ENCODE results near the gene RRBP1.

The RRBP1 gene

GRCh38 chr20:17669306-17669931 lies 12.6 kb downstream of the RRBP1 start:
- H3K4me1 ChIP-seq (ENCODE audit: insufficient read depth, low read length, poor library complexity, severe bottlenecking) = peaks cover 72% of the 10 kb centered on the region
- no peaks in the 10 kb centered on the region for H3K36me3 ChIP-seq (ENCODE audit: insufficient read depth, low read length)
- peaks cover 79% of the 10 kb centered on the region for H3K79me2 ChIP-seq (ENCODE audit: insufficient read depth, low read length)
- no peaks in the 10 kb centered on the region for H3K9me2 ChIP-seq (replicated peaks; ENCODE audit: low read depth, low read length)
- H3F3A ChIP-seq (ENCODE audit: low read depth) = peaks cover 15% of the 10 kb centered on the region
- H3K4me2 ChIP-seq (ENCODE audit: low read depth, low read length, poor library complexity, severe bottlenecking) = no peak overlapping the region
- TF ChIP-seq, protein P1, sequence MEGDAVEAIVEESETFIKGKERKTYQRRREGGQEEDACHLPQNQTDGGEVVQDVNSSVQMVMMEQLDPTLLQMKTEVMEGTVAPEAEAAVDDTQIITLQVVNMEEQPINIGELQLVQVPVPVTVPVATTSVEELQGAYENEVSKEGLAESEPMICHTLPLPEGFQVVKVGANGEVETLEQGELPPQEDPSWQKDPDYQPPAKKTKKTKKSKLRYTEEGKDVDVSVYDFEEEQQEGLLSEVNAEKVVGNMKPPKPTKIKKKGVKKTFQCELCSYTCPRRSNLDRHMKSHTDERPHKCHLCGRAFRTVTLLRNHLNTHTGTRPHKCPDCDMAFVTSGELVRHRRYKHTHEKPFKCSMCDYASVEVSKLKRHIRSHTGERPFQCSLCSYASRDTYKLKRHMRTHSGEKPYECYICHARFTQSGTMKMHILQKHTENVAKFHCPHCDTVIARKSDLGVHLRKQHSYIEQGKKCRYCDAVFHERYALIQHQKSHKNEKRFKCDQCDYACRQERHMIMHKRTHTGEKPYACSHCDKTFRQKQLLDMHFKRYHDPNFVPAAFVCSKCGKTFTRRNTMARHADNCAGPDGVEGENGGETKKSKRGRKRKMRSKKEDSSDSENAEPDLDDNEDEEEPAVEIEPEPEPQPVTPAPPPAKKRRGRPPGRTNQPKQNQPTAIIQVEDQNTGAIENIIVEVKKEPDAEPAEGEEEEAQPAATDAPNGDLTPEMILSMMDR (conservative IDR thresholded peaks at IDR 0.05; ENCODE audit: low read length) = no peak
- TF ChIP-seq EZH2phosphoT487 (IDR thresholded peaks at IDR 0.05; ENCODE audit: borderline replicate concordance) = no peak
- H4K20me1 ChIP-seq (ENCODE audit: insufficient read depth, low read length, poor library complexity, severe bottlenecking) = peaks cover 23% of the 10 kb centered on the region
- no peaks in the 10 kb centered on the region for H3K9me3 ChIP-seq (ENCODE audit: insufficient read depth, low read depth, low read length)
- no peak overlapping the region for H3K4me3 ChIP-seq (ENCODE audit: low read length, poor library complexity, severe bottlenecking)
- H3K27me3 ChIP-seq (ENCODE audit: insufficient read depth, low read length, poor library complexity, severe bottlenecking) = no peaks in the 10 kb centered on the region
- no peak overlapping the region for H2AFZ ChIP-seq (ENCODE audit: low read length)
- H3K9ac ChIP-seq (ENCODE audit: low read depth, low read length, poor library complexity, severe bottlenecking) = no peak overlapping the region

DNA sequence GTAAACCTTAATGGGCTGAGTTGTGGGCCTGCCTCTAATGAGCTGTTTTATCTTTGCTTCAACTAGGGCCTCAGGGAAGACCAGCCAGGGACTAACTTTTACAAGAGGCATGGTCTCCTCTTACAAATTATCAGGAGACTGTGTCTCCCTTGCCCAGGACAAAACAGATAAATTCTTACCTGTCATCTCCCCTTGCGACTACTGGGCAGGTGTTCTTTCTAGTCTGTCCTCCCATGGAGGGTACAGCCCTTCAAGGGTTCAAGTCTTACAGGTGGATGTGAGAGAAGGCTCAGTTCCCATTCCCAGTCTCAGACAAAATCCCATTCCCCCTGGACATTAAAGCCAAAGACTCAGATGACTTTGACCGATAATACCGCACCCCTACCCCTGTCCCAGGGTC lies 13.6 kb downstream of the RRBP1 start:
- no peak for TF ChIP-seq EZH2phosphoT487 (IDR thresholded peaks at IDR 0.05; ENCODE audit: borderline replicate concordance)
- H3K9me2 ChIP-seq (replicated peaks; ENCODE audit: low read depth, low read length) = no peaks in the 10 kb centered on the region

DNA sequence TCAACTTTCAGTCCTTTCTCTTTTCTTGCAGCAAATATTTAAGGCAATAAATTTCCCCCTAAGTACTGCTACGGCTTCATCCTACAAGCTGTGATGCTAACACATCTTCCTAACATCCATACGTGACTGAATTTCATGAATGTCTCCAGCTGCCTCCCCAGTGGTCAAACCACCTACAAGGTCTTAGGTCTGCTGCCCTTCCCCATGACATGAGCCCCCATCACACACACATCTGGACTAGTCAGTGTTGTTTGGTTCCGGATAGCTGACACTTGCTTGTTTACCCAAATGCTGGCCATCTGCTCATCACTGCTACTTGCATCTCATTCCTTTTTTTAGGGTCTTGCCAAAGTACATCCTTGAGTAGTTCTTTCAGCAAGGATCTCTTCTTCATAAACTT lies 14.6 kb downstream of the RRBP1 start:
- H3K4me2 ChIP-seq (ENCODE audit: low read depth, low read length, poor library complexity, severe bottlenecking) = no peak overlapping the region
- H3K4me3 ChIP-seq (ENCODE audit: low read length, poor library complexity, severe bottlenecking) = no peak overlapping the region
- H3K79me2 ChIP-seq (ENCODE audit: insufficient read depth, low read length) = peaks cover 79% of the 10 kb centered on the region
- peaks cover 19% of the 10 kb centered on the region for H4K20me1 ChIP-seq (ENCODE audit: insufficient read depth, low read length, poor library complexity, severe bottlenecking)
- H3K36me3 ChIP-seq (ENCODE audit: insufficient read depth, low read length) = no peaks in the 10 kb centered on the region
- TF ChIP-seq, protein P1 (conservative IDR thresholded peaks at IDR 0.05; ENCODE audit: low read length) = no peak
- no peak for TF ChIP-seq EZH2phosphoT487 (IDR thresholded peaks at IDR 0.05; ENCODE audit: borderline replicate concordance)
- no peaks in the 10 kb centered on the region for H3K27me3 ChIP-seq (ENCODE audit: insufficient read depth, low read length, poor library complexity, severe bottlenecking)
- H3K4me1 ChIP-seq (ENCODE audit: insufficient read depth, low read length, poor library complexity, severe bottlenecking) = peaks cover 88% of the 10 kb centered on the region
- no peaks in the 10 kb centered on the region for H3K9me2 ChIP-seq (replicated peaks; ENCODE audit: low read depth, low read length)
- H2AFZ ChIP-seq (ENCODE audit: low read length) = no peak overlapping the region
- H3K9me3 ChIP-seq (ENCODE audit: insufficient read depth, low read depth, low read length) = no peaks in the 10 kb centered on the region
- H3F3A ChIP-seq (ENCODE audit: low read depth) = peaks cover 15% of the 10 kb centered on the region
- H3K9ac ChIP-seq (ENCODE audit: low read depth, low read length, poor library complexity, severe bottlenecking) = no peak overlapping the region

More for the DNA sequence above, 13.6 kb downstream of the RRBP1 start:
- no peaks in the 10 kb centered on the region for H3K36me3 ChIP-seq (ENCODE audit: insufficient read depth, low read length)
- H4K20me1 ChIP-seq (ENCODE audit: insufficient read depth, low read length, poor library complexity, severe bottlenecking) = peaks cover 22% of the 10 kb centered on the region
- no peaks in the 10 kb centered on the region for H3K27me3 ChIP-seq (ENCODE audit: insufficient read depth, low read length, poor library complexity, severe bottlenecking)
- no peaks in the 10 kb centered on the region for H3K9me3 ChIP-seq (ENCODE audit: insufficient read depth, low read depth, low read length)
- no peak overlapping the region for H3K9ac ChIP-seq (ENCODE audit: low read depth, low read length, poor library complexity, severe bottlenecking)
- H3K4me2 ChIP-seq (ENCODE audit: low read depth, low read length, poor library complexity, severe bottlenecking) = no peak overlapping the region
- H3K79me2 ChIP-seq (ENCODE audit: insufficient read depth, low read length) = peaks cover 79% of the 10 kb centered on the region
- H3K4me3 ChIP-seq (ENCODE audit: low read length, poor library complexity, severe bottlenecking) = no peak overlapping the region
- peaks cover 82% of the 10 kb centered on the region for H3K4me1 ChIP-seq (ENCODE audit: insufficient read depth, low read length, poor library complexity, severe bottlenecking)
- H3F3A ChIP-seq (ENCODE audit: low read depth) = peaks cover 15% of the 10 kb centered on the region
- no peak overlapping the region for H2AFZ ChIP-seq (ENCODE audit: low read length)

GRCh38 chr20:17666481-17666880 lies 15.6 kb downstream of the RRBP1 start:
- Histone ChIP-seq H3K9me3 (ENCODE audit: insufficient read depth, low read depth, low read length) (no peaks in the 10 kb centered on the region), H3K9ac (ENCODE audit: low read depth, low read length, poor library complexity, severe bottlenecking) (no peak overlapping the region), H4K20me1 (ENCODE audit: insufficient read depth, low read length, poor library complexity, severe bottlenecking) (peaks cover 12% of the 10 kb centered on the region), H3K79me2 (ENCODE audit: insufficient read depth, low read length) (peaks cover 79% of the 10 kb centered on the region), H3K4me2 (ENCODE audit: low read depth, low read length, poor library complexity, severe bottlenecking) (peak overlapping the region; percentile 76), H3K4me3 (ENCODE audit: low read length, poor library complexity, severe bottlenecking) (peak overlapping the region; percentile 54), H3K4me1 (ENCODE audit: insufficient read depth, low read length, poor library complexity, severe bottlenecking) (peaks cover 90% of the 10 kb centered on the region), H2AFZ (ENCODE audit: low read length) (no peak overlapping the region), H3F3A (ENCODE audit: low read depth) (peaks cover 15% of the 10 kb centered on the region), H3K27me3 (ENCODE audit: insufficient read depth, low read length, poor library complexity, severe bottlenecking) (no peaks in the 10 kb centered on the region), H3K9me2 (replicated peaks; ENCODE audit: low read depth, low read length) (no peaks in the 10 kb centered on the region), H3K36me3 (ENCODE audit: insufficient read depth, low read length) (no peaks in the 10 kb centered on the region)
- no peak for TF ChIP-seq EZH2phosphoT487 (IDR thresholded peaks at IDR 0.05; ENCODE audit: borderline replicate concordance)
- TF ChIP-seq, protein P1 (conservative IDR thresholded peaks at IDR 0.05; ENCODE audit: low read length) = no peak
